WTC11 (cell line): ENCODE results near the gene C19orf67. TPM values are rescaled to one million over a fixed set of nuclear protein-coding genes. Genes with fewer than 3 reads are reported as not detected.

Source experiments
- ATAC-seq: fragments of 200-7000 bp; cut with Tn5 transposase; 2 replicates; pipeline ENCODE4 v1.10.0; 2021; ENCODE audit warnings: mild to moderate bottlenecking, moderate library complexity
- CTCF ChIA-PET: fragments of 300-600 bp; sonication (Branson Sonifier 250); formaldehyde crosslinking; loops from one replicate; lab custom pipeline; 2021; ENCODE audit warnings: antibody characterized with exemption; lab: Charles Lee
- POLR2A ChIA-PET: fragments of 350-600 bp; sonication (Branson Sonifier 250); formaldehyde crosslinking; loops from one replicate; lab custom pipeline; 2021; ENCODE audit warnings: antibody characterized with exemption; lab: Charles Lee
- DNase-seq: peaks from one replicate; pipeline ENCODE4 v3.0.0; 2021; ENCODE audit warnings: low spot score
- H3K27ac Mint-ChIP-seq: 2 replicates; pipeline ENCODE4 v1.8.0; 2021; ENCODE audit warnings: mixed read lengths
- H3K27me3 Mint-ChIP-seq: 2 replicates; pipeline ENCODE4 v1.8.0; 2021; ENCODE audit warnings: low read depth, mild to moderate bottlenecking, moderate library complexity, mixed read lengths
- H3K36me3 Mint-ChIP-seq: 2 replicates; pipeline ENCODE4 v1.8.0; 2021; ENCODE audit warnings: mixed read lengths
- H3K4me1 Mint-ChIP-seq: 2 replicates; pipeline ENCODE4 v1.8.0; 2022; ENCODE audit warnings: mixed read lengths
- H3K4me3 Mint-ChIP-seq: 2 replicates; pipeline ENCODE4 v1.8.0; 2021; ENCODE audit warnings: mild to moderate bottlenecking, moderate library complexity, mixed read lengths
- H3K9me3 Mint-ChIP-seq: 2 replicates; pipeline ENCODE4 v1.8.0; 2021; ENCODE audit warnings: mixed read lengths
- ATF1 ChIP-seq: sonication (generic); formaldehyde crosslinking; IDR thresholded peaks from 2 replicates; pipeline ENCODE4 v1.8.1; 2023; ENCODE audit warnings: mild to moderate bottlenecking, moderate library complexity, missing genetic modification reagents
- CREM ChIP-seq: sonication (generic); formaldehyde crosslinking; IDR thresholded peaks from 2 replicates; pipeline ENCODE4 v1.8.1; 2022; ENCODE audit warnings: mild to moderate bottlenecking, missing genetic modification reagents, moderate library complexity
- EMX1 ChIP-seq: fragments of 250-450 bp; sonication (Bioruptor Pico); IDR thresholded peaks from 2 replicates; pipeline ENCODE4 v1.8.0; 2021; ENCODE audit warnings: mild to moderate bottlenecking
- ETV6 ChIP-seq: sonication (generic); formaldehyde crosslinking; IDR thresholded peaks from 2 replicates; pipeline ENCODE4 v1.8.1; 2022; ENCODE audit warnings: mild to moderate bottlenecking, missing genetic modification reagents
- MYBL2 ChIP-seq: sonication (generic); formaldehyde crosslinking; IDR thresholded peaks from 2 replicates; pipeline ENCODE4 v1.8.1; 2023; ENCODE audit warnings: mild to moderate bottlenecking, moderate library complexity, missing genetic modification reagents
- NFE2L1 ChIP-seq: sonication (generic); formaldehyde crosslinking; IDR thresholded peaks from 2 replicates; pipeline ENCODE4 v1.8.1; 2023; ENCODE audit warnings: missing genetic modification reagents
- OVOL2 ChIP-seq: fragments of 250-450 bp; sonication (Bioruptor Pico); IDR thresholded peaks from 2 replicates; pipeline ENCODE4 v1.9.0; 2021; ENCODE audit warnings: mild to moderate bottlenecking, borderline replicate concordance
- PRRX2 ChIP-seq: fragments of 250-450 bp; sonication (Bioruptor Pico); IDR thresholded peaks from 2 replicates; pipeline ENCODE4 v1.8.0; 2021; ENCODE audit warnings: mild to moderate bottlenecking
- SMAD4 ChIP-seq: sonication (generic); formaldehyde crosslinking; IDR thresholded peaks from 2 replicates; pipeline ENCODE4 v1.8.0; 2022; ENCODE audit warnings: mild to moderate bottlenecking, missing genetic modification reagents
- TCF7 ChIP-seq: sonication (generic); formaldehyde crosslinking; IDR thresholded peaks from 2 replicates; pipeline ENCODE4 v1.8.0; 2022; ENCODE audit warnings: mild to moderate bottlenecking, low read depth, missing genetic modification reagents, moderate library complexity
- TEAD4 ChIP-seq: sonication (generic); formaldehyde crosslinking; IDR thresholded peaks from 2 replicates; pipeline ENCODE4 v1.8.0; 2022; ENCODE audit warnings: mild to moderate bottlenecking, missing genetic modification reagents
- total RNA-seq: library from RNA; stranded (reverse); gene quantifications from 3 replicates; pipeline ENCODE4 v1.2.3, GENCODE V29; 2021
- TF ChIP-seq, protein P1 (sequence below): sonication (generic); formaldehyde crosslinking; IDR thresholded peaks from 2 replicates; pipeline ENCODE4 v1.8.1; 2022; ENCODE audit warnings: missing genetic modification reagents, borderline replicate concordance
- TF ChIP-seq, protein P2 (sequence below): sonication (generic); formaldehyde crosslinking; IDR thresholded peaks from 2 replicates; pipeline ENCODE4 v1.8.0; 2022; ENCODE audit warnings: missing genetic modification reagents
- TF ChIP-seq, protein P3 (sequence below): sonication (generic); formaldehyde crosslinking; IDR thresholded peaks from 2 replicates; pipeline ENCODE4 v1.8.0; 2022; ENCODE audit warnings: mild to moderate bottlenecking, missing genetic modification reagents
- TF ChIP-seq, protein P4 (sequence below): fragments of 200-600 bp; IDR thresholded peaks from 2 replicates; pipeline ENCODE4 v1.8.0; 2022; ENCODE audit warnings: antibody characterized with exemption
- TF ChIP-seq, protein P5 (sequence below): sonication (generic); formaldehyde crosslinking; IDR thresholded peaks from 2 replicates; pipeline ENCODE4 v1.8.1; 2023; ENCODE audit warnings: mild to moderate bottlenecking, missing genetic modification reagents, moderate library complexity
- TF ChIP-seq, protein P6 (sequence below): sonication (generic); formaldehyde crosslinking; IDR thresholded peaks from 2 replicates; pipeline ENCODE4 v1.8.0; 2022; ENCODE audit warnings: mild to moderate bottlenecking, missing genetic modification reagents
- TF ChIP-seq, protein P7 (sequence below): fragments of 250-450 bp; sonication (Bioruptor Pico); IDR thresholded peaks from 2 replicates; pipeline ENCODE4 v1.9.0; 2021; ENCODE audit warnings: mild to moderate bottlenecking

Gene C19orf67
- total RNA-seq, 1 experiment from 2014 or later, result 0.35 TPM

DNA sequence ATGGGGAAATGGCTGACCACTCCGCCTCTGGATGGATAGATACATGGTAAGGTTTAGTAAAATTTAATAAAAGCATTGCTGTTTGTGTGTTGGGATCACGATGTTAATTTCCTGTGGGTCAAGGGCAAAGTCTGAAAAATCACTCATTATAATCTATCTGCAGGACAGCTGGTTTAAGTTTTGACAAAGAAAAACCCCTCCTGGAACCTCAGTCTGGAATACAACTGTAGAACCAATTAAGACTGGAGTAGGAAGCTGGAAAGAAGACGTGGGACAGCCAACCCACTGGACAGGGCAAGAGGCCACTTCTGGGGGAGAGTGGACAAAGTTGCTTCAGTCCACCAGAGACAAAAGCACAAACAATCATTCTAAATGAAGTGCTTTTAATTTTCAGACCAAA lies 33.6 kb upstream of the C19orf67 start (continued):
- TF ChIP-seq, protein P1, sequence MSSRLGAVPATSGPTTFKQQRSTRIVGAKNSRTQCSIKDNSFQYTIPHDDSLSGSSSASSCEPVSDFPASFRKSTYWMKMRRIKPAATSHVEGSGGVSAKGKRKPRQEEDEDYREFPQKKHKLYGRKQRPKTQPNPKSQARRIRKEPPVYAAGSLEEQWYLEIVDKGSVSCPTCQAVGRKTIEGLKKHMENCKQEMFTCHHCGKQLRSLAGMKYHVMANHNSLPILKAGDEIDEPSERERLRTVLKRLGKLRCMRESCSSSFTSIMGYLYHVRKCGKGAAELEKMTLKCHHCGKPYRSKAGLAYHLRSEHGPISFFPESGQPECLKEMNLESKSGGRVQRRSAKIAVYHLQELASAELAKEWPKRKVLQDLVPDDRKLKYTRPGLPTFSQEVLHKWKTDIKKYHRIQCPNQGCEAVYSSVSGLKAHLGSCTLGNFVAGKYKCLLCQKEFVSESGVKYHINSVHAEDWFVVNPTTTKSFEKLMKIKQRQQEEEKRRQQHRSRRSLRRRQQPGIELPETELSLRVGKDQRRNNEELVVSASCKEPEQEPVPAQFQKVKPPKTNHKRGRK (CRISPR knock-in tag), result no peak

DNA sequence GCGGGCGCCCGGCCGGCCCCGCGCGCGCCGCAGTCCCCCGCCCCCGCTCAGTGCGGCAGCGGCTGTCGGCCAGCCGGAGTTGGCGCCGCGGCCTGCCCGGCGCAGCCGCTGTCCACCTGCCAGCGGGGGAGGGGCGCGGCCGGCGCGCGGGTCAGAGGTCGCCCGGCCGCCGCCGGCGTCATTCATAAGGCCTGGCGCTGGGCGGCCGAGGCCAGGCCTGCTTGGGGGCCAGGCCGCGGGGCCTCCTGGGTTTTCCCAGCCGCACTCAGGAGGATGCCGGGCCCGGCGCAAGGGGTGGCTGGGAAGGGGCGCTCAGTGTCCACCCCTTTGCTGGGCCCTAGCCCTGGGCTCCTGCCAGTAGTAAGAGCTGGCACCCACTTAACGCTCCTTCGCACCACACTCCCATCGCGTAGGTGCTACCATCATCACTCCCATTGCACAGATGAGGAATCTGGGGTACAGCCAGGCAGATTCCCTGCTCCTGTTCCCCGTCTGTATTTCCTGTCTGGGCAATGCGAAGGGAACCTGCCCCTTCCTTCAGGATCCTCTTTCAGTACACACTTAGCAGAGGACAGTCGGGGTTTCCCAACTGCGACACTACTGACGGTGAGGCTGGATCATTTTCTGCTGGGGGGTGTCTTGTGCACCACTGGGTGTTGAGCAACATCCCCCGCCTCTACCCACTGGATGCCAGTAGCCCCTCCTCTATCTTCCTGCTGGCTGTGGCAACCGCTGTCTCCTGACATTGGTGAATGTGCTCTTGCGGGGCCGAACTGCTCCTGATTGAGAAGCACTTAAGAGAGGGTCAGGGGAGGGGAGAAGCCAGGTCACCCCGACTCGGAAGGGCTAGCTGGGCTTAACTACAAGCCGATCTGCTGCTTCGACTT lies 32.8 kb upstream of the C19orf67 start:
- H3K27me3 Mint-ChIP-seq, result 0 out of 2 replicates have a peak, but pooled peaks cover 7% of the 10 kb centered on the region
- ATAC-seq (no peak), DNase-seq (no peak)
- H3K4me3 Mint-ChIP-seq, result peak overlapping the region; percentile 90
- peaks cover 26% of the 10 kb centered on the region for H3K4me1 Mint-ChIP-seq
- peak overlapping the region; percentile 98 for H3K27ac Mint-ChIP-seq
- TF ChIP-seq ATF1 (CRISPR knock-in tag), result no peak
- TF ChIP-seq NFE2L1 (CRISPR knock-in tag), result peak; percentile 18; the same call in 1 of the 2 replicates
- TF ChIP-seq SMAD4 (CRISPR knock-in tag), result no peak
- TF ChIP-seq, protein P2, sequence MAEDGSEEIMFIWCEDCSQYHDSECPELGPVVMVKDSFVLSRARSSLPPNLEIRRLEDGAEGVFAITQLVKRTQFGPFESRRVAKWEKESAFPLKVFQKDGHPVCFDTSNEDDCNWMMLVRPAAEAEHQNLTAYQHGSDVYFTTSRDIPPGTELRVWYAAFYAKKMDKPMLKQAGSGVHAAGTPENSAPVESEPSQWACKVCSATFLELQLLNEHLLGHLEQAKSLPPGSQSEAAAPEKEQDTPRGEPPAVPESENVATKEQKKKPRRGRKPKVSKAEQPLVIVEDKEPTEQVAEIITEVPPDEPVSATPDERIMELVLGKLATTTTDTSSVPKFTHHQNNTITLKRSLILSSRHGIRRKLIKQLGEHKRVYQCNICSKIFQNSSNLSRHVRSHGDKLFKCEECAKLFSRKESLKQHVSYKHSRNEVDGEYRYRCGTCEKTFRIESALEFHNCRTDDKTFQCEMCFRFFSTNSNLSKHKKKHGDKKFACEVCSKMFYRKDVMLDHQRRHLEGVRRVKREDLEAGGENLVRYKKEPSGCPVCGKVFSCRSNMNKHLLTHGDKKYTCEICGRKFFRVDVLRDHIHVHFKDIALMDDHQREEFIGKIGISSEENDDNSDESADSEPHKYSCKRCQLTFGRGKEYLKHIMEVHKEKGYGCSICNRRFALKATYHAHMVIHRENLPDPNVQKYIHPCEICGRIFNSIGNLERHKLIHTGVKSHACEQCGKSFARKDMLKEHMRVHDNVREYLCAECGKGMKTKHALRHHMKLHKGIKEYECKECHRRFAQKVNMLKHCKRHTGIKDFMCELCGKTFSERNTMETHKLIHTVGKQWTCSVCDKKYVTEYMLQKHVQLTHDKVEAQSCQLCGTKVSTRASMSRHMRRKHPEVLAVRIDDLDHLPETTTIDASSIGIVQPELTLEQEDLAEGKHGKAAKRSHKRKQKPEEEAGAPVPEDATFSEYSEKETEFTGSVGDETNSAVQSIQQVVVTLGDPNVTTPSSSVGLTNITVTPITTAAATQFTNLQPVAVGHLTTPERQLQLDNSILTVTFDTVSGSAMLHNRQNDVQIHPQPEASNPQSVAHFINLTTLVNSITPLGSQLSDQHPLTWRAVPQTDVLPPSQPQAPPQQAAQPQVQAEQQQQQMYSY (CRISPR knock-in tag), result no peak
- TF ChIP-seq TCF7, result no peak
- no peak for TF ChIP-seq OVOL2
- 0 out of 2 replicates have a peak, but pooled peaks have one; percentile 38 for TF ChIP-seq EMX1 (CRISPR knock-in tag)
- TF ChIP-seq TEAD4 (CRISPR knock-in tag), result no peak
- TF ChIP-seq, protein P3, sequence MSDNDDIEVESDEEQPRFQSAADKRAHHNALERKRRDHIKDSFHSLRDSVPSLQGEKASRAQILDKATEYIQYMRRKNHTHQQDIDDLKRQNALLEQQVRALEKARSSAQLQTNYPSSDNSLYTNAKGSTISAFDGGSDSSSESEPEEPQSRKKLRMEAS, result peak; percentile 41; the same call in 1 of the 2 replicates
- TF ChIP-seq, protein P4, sequence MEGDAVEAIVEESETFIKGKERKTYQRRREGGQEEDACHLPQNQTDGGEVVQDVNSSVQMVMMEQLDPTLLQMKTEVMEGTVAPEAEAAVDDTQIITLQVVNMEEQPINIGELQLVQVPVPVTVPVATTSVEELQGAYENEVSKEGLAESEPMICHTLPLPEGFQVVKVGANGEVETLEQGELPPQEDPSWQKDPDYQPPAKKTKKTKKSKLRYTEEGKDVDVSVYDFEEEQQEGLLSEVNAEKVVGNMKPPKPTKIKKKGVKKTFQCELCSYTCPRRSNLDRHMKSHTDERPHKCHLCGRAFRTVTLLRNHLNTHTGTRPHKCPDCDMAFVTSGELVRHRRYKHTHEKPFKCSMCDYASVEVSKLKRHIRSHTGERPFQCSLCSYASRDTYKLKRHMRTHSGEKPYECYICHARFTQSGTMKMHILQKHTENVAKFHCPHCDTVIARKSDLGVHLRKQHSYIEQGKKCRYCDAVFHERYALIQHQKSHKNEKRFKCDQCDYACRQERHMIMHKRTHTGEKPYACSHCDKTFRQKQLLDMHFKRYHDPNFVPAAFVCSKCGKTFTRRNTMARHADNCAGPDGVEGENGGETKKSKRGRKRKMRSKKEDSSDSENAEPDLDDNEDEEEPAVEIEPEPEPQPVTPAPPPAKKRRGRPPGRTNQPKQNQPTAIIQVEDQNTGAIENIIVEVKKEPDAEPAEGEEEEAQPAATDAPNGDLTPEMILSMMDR, result no peak
- no peak for TF ChIP-seq CREM (CRISPR knock-in tag)
- TF ChIP-seq, protein P5, sequence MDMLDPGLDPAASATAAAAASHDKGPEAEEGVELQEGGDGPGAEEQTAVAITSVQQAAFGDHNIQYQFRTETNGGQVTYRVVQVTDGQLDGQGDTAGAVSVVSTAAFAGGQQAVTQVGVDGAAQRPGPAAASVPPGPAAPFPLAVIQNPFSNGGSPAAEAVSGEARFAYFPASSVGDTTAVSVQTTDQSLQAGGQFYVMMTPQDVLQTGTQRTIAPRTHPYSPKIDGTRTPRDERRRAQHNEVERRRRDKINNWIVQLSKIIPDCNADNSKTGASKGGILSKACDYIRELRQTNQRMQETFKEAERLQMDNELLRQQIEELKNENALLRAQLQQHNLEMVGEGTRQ (CRISPR knock-in tag), result peak; percentile 2; the same call in 1 of the 2 replicates
- no peak for TF ChIP-seq MYBL2 (CRISPR knock-in tag)
- TF ChIP-seq, protein P6, sequence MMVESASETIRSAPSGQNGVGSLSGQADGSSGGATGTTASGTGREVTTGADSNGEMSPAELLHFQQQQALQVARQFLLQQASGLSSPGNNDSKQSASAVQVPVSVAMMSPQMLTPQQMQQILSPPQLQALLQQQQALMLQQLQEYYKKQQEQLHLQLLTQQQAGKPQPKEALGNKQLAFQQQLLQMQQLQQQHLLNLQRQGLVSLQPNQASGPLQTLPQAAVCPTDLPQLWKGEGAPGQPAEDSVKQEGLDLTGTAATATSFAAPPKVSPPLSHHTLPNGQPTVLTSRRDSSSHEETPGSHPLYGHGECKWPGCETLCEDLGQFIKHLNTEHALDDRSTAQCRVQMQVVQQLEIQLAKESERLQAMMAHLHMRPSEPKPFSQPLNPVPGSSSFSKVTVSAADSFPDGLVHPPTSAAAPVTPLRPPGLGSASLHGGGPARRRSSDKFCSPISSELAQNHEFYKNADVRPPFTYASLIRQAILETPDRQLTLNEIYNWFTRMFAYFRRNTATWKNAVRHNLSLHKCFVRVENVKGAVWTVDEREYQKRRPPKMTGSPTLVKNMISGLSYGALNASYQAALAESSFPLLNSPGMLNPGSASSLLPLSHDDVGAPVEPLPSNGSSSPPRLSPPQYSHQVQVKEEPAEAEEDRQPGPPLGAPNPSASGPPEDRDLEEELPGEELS (CRISPR knock-in tag), result no peak
- TF ChIP-seq PRRX2 (CRISPR knock-in tag), result 0 out of 2 replicates have a peak, but pooled peaks have one; percentile 55
- 0 out of 2 replicates have a peak, but pooled peaks have one; percentile 25 for TF ChIP-seq ETV6 (CRISPR knock-in tag)
- TF ChIP-seq, protein P7, sequence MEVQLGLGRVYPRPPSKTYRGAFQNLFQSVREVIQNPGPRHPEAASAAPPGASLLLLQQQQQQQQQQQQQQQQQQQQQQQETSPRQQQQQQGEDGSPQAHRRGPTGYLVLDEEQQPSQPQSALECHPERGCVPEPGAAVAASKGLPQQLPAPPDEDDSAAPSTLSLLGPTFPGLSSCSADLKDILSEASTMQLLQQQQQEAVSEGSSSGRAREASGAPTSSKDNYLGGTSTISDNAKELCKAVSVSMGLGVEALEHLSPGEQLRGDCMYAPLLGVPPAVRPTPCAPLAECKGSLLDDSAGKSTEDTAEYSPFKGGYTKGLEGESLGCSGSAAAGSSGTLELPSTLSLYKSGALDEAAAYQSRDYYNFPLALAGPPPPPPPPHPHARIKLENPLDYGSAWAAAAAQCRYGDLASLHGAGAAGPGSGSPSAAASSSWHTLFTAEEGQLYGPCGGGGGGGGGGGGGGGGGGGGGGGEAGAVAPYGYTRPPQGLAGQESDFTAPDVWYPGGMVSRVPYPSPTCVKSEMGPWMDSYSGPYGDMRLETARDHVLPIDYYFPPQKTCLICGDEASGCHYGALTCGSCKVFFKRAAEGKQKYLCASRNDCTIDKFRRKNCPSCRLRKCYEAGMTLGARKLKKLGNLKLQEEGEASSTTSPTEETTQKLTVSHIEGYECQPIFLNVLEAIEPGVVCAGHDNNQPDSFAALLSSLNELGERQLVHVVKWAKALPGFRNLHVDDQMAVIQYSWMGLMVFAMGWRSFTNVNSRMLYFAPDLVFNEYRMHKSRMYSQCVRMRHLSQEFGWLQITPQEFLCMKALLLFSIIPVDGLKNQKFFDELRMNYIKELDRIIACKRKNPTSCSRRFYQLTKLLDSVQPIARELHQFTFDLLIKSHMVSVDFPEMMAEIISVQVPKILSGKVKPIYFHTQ (CRISPR knock-in tag), result 0 out of 2 replicates have a peak, but pooled peaks have one; percentile 37
- ChIA-PET CTCF (interaction anchor here (0.6 to 3.4 kb wide), 5 partner anchors 18 to 288 kb away, joined by 3 to 18 read pairs (median 6); partner anchors contain the start of gene ASF1B), POLR2A (interaction anchor here (0.6 to 1.2 kb wide), 3 partner anchors 17 to 158 kb away, joined by 3 to 5 read pairs (median 5); partner anchors contain the start of gene ASF1B)
- peaks cover 6% of the 10 kb centered on the region; the same call in 1 of the 2 replicates for H3K36me3 Mint-ChIP-seq
- H3K9me3 Mint-ChIP-seq, result no peaks in the 10 kb centered on the region
